HG03571 (cell line): ENCODE data around the gene UIMC1.
"Not testable (repeated sequence)": the region's sequence is repeated elsewhere in the genome, so short reads cannot be mapped to it uniquely, and the experiment has no call there.

ENCODE experiments used
- ATAC-seq: cut with Tn5 transposase; IDR thresholded peaks from one replicate; pipeline ENCODE4 v1.9.1; 2021; ENCODE audit not compliant: unreplicated experiment

UIMC1 gene

GRCh38 chr5:177006265-177006972 is at the start of gene UIMC1:
Gene UIMC1, minus strand, starts transcription at chr5:177006779. Its CDS starts 24,164 bp downstream, at chr5:176982615.
- peak; percentile 79 for ATAC-seq

- ATAC-seq = no peak
Measured at GRCh38 chr5:177049285-177049684, 42.7 kb upstream of the UIMC1 start.

- not testable (repeated sequence) for ATAC-seq
Measured at GRCh38 chr5:177048531-177048930, 42.0 kb upstream of the UIMC1 start.

DNA sequence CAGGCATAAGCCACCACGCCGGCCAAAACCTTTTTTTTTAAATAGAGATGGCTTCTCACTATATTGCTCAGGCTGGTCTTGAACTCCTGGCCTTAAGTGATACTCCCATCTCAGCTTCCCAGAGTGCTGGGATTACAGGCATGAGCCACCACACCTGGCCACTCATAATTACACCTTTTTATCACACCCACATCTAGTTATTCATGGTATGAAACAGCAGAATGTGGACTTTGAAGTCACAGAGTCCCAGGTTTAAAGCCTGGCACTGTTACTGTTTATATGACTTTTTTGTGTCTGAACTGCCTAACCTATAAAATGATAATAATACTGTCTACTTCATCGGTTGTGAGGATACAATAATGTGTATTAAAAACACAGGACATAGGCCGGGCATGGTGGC is 39.1 kb upstream of the UIMC1 start:
- no peak for ATAC-seq

DNA sequence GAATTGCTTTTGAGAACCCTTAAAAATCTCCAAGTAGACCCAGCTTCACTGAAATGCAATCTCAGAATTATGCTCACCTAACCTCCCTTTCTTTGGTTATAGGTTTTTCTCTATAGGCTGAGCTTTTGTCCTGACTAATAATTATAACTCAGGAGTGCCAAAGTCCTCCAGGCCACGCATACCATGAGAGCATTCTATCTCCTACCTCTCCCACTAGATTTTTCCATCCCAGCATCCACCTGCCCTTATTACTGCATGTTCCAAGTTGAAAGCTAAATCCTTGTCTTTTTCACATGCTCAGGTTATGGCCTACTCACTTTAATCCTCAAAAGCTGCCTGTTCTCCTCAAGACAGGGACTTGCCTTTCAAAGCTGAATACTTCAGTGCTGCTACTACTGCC is 38.1 kb upstream of the UIMC1 start:
- ATAC-seq = no peak

DNA sequence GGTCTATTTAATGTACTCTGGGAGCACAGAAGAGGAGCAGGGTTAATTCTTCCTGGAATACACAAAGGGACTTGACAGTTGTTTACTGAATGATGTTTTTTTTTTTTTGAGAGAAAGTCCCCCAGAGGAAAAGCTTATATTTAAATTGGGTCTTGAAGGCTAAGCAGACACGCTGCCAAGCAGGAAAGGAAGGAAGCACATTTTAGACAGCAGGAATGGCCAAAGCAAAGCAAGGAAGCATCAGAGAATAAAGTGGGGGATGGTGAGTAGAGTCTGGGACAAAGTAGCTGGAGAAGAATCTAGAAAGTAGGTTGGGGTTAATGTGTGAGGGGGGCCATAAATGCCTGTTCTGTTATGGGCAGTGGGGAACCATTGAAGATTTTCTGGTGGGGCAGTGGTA is 37.4 kb upstream of the UIMC1 start:
- no peak for ATAC-seq

- no peak for ATAC-seq
Measured at GRCh38 chr5:177043114-177043513, 36.5 kb upstream of the UIMC1 start.

DNA sequence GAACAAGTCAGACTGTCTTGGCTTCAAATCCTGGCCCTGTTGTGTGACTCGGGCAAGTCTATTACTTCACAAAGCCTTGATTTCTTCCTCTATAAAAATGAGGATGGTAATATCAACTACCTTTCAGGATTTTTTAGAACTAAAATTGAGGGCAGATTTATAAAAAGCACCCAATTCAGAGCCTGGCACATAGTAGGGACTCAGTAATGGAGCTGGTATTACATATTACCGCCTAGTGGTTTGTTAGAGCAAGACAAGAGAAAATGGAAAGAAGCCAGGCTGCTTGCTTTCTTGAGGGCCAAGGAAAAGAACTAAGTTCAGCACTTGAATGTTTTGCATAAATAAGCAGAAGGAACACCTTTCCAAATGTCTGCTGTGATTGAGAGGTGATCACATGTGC is 35.4 kb upstream of the UIMC1 start:
- ATAC-seq = no peak

DNA sequence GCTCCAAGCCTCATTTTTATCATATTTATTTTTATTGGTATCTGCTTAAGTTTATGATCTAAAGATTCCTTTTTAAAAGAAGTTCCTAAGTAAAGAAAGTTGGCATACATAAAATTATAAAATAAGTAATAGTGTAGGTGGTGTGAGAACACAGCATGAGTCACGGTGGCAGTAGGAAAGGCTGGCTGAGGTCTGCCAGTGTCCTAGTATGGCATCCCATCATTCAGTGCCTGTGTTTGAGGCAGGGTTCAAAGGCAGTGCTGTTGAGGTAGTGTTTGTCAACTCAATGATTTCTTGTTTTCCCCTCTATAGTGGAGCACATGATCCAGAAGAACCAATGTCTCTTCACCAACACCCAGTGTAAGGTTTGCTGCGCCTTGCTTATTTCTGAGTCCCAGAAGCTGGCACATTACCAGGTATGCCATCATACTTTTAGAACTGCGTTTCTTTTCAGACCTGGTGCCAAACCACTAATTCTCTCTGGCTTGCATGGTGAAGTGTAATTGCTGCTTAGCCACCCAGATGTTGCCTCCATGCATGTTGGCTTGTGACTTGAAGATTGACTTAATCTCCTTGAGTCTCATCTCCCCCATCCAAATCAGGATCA is 34.3 kb upstream of the UIMC1 start:
- ATAC-seq = no peak

DNA sequence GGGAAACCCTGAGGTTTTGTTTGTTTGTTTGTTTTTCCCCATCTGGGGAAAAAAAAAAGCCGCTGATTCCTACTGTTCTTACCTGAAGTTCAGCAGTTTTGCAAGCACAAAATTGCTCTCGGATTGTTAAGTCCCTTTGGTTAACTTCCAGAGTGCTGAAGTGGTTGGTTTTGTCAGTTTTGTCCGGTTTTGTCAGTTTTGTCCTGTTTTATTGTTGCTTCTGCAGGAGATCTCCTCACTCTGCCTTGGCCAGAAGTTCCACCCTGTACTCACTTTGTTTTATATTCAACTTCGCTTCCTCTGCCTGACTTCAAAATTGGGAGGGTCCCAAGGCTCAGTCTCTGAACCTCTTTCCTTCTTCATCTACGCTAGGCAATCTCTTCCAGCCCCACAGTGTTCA is 30.3 kb upstream of the UIMC1 start:
- no peak for ATAC-seq

GRCh38 chr5:177036443-177036842 is 29.9 kb upstream of the UIMC1 start:
- ATAC-seq = no peak

DNA sequence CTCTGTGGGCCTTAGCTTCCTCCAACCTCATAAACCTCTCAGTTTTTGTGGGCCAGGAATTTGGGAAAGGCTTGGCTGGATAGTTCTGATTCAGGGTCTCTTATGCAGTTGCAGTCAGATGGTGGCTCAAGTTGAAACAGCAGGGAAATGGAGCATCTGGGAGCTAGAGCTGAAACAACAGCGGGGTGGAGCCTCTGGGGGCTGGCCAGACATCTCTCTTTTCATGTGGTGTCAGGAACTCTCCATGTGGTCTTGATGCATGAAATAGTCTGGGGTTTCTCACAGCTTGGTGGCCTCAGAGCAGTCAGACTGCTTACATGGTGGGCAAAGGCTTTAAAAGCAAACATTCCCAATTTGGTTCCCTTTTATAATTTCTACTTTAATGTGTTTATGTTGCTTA is 29.4 kb upstream of the UIMC1 start:
- no peak for ATAC-seq

GRCh38 chr5:177029498-177029897 is 22.9 kb upstream of the UIMC1 start:
- ATAC-seq = no peak

GRCh38 chr5:177027665-177028064 is 21.1 kb upstream of the UIMC1 start:
- no peak for ATAC-seq

GRCh38 chr5:177025101-177025601 is 18.6 kb upstream of the UIMC1 start:
- ATAC-seq = no peak

DNA sequence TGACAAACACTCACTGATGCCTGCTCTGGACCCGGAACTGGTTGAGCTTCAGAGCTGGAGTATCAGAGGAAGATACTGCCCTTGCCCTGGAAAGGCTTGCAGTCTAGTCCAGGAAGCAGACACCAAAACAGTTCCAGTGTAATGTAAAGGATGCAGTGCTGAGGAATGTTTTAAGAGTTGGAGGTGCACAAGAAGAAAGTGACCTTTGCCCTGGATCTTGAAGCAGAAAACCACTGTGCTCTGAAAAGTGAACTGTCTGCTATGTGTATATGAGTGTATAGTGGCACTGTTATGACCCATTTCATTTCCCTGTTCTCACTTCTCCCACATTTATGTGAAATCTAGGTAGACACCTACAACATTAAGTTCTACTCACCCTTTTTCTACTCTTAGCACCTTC is 18.0 kb upstream of the UIMC1 start:
- ATAC-seq = no peak

GRCh38 chr5:177023303-177023664 is 16.7 kb upstream of the UIMC1 start:
- ATAC-seq = peak; percentile 18

DNA sequence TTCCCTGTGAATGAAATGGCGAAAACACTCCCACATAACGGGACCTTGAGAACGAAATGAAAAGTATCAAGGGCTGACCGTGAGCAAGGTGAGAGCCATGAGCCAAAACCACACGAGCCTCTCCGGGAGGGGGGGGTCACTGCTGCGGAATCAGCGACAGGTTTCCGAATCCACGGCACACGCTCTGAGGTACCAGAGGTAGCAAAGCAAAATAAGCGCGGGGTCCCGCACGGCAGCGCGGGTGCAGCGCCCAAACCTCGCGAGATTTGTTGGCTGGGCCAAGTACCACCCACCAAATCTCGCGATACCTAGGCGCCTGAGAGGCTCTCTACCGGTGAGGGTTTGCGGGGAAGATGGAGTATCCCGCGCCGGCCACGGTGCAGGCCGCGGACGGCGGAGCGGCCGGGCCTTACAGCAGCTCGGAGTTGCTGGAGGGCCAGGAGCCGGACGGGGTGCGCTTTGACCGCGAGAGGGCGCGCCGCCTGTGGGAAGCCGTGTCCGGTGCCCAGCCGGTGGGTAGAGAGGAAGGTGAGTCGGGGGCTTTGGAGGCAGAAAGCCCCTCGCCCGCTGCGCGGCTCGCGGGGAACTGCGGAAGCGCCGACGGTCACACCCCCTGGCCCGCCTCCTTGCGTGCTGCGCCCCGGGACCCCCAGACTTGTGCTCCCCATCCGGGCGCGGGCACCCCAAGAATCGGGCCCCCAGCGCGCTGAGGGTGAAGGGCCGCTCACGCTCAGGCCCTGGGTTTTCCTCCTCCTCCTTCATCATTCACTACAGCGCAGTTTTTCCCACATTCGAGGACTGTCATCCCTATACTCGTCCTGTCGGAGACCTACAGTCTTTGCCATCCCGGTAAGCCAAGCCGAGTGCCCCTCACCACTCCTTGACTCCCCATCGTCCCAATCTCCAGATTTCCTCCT is 16.1 kb upstream of the UIMC1 start, which contains the start of gene ZNF346:
ZNF346 (plus strand) TSS at position 311 of the 917 bp plus-strand sequence; CDS start at position 354, 43 bp downstream.
- ATAC-seq = peak; percentile 87

DNA sequence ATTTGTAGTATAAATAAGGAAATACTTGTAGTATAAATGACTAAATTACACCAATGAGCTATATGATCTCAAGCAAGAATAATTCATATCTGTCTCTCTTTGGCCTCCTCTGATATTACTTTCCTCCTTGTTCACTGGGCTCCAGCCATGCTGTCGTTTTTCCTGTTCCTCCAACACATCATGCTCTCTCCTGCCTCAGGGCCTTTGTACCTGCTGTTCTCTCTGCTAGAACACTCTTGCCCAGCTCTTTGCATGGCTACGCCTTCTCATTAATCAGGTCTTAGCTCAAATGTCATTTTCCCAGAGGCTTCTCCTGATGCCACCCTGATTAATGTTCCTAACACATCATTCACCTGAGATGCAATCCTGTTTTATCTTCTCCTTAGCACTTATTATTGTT is 13.5 kb upstream of the UIMC1 start:
- ATAC-seq = no peak

- ATAC-seq = no peak
Measured at GRCh38 chr5:177018341-177018740, 11.8 kb upstream of the UIMC1 start.

- no peak for ATAC-seq
Measured at GRCh38 chr5:177015156-177015555, 8.6 kb upstream of the UIMC1 start.

GRCh38 chr5:177010153-177010552 is 3.6 kb upstream of the UIMC1 start:
- no peak for ATAC-seq
